CD4-positive, alpha-beta T cell treated with Interleukin-17A for 4 hours (primary cell): ENCODE measurements around the gene COX6B1.
A peak's percentile ranks its signal among the peaks of the same experiment; 100 is the strongest.
"Not testable (repeated sequence)": the region's sequence is repeated elsewhere in the genome, so short reads cannot be mapped to it uniquely, and the experiment has no call there.

ENCODE experiments used
- DNase-seq: peaks from one replicate; pipeline ENCODE4 v3.0.0-alpha.2; 2020; ENCODE audit warnings: mixed read lengths

COX6B1 gene

DNA sequence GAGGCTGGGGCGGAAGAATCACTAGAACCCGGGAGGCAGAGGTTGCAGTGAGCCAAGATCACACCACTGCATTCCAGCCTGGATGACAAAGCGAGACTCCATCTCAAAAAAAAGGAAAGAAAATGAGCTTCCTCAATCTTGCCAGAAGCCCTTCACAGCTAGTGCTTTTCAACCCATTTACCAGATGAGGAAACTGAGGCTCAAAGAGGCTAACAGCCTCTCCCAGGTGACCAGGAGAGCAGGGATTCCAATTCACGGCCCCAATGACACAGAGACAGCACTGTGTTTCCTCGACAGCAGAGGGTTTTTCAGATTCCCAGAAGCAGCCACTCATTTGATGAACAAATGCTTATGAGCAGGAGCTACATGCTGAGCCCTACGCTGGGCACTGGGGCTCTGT is 21.4 kb downstream of the COX6B1 start:
- DNase-seq = no peak

DNA sequence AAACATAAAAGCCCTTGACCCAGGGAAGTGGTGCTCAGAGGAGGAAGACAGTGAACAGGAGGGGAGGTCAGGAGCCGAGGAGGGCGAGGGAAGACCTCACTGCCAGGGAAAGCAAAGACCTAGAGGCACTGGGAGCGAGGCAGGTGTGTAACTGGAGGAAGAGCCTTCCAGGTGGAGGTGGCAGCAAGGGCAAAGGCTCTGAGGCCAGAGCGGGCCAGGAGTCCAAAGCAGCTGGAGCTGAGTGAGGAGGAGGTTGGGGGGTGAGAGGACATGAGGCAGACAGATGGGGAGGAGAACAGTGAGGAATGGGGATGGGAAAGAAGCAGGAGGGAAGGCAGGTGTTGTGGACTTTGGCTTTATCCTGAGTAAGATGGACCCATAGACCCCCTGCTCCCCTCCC is 21.9 kb downstream of the COX6B1 start:
- no peak for DNase-seq

DNA sequence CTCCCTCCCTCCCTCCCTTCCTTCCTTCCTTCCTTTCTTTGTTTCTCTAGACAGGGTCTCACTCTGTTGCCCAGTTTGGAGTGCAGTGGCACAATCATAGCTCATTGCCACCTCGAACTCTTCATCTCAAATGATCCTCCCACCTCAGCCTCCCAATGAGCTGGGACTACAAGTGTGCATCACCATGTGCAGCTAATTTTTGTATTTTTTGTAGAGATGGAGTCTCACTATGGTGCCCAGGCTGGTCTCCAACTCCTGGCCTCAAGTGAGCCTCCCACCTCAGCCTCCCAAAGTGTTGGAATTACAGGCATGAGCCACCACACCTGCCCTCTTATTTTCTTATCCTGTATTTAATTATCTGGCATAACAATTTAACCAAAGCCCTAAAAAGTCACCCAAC is 22.6 kb downstream of the COX6B1 start:
- DNase-seq = no peak

GRCh38 chr19:35671818-35672217 is 23.7 kb downstream of the COX6B1 start:
- DNase-seq = no peak

GRCh38 chr19:35673121-35673804 is 25.1 kb downstream of the COX6B1 start:
- peak; percentile 48 for DNase-seq

DNA sequence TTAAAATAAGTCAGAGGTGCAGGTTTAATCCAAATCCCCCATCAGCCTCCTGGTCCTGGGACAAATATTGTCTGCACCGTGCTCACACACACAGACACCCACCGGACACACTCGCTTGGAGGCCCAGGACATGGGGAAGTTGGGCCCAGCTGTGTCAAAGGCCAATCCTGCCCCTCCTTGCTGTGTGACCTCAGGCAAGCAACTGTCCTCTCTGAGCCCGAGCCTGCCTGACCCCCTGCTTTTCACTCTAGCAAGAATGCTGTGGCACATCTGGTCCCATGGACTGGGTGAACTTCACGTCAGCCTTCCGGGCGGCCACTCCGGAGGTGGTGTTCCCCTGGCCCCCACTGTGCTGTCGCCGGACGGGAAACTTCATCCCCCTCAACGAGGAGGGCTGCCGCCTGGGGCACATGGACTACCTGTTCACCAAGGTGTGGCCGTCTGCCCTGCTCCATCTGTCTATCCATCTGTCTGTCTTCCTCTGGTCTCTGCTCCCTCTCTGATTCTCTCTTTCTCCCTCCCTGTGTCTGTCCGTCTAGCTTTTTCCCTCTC is 27.5 kb downstream of the COX6B1 start:
- no peak for DNase-seq

- DNase-seq = no peak
Measured at GRCh38 chr19:35689836-35690235, 41.7 kb downstream of the COX6B1 start.

- DNase-seq = not testable (repeated sequence)
Measured at GRCh38 chr19:35691106-35691505, 43.0 kb downstream of the COX6B1 start.

- no peak for DNase-seq
Measured at GRCh38 chr19:35692010-35692409, 43.9 kb downstream of the COX6B1 start.

- no peak for DNase-seq
Measured at GRCh38 chr19:35693422-35693821, 45.3 kb downstream of the COX6B1 start.

GRCh38 chr19:35693835-35694599 is 45.9 kb downstream of the COX6B1 start:
- peak; percentile 93 for DNase-seq

GRCh38 chr19:35695895-35696422 is 47.8 kb downstream of the COX6B1 start:
- DNase-seq = no peak

GRCh38 chr19:35696835-35697234 is 48.7 kb downstream of the COX6B1 start:
- DNase-seq = no peak

- peak; percentile 92 for DNase-seq
Measured at GRCh38 chr19:35702223-35703012, 54.3 kb downstream of the COX6B1 start.

- no peak for DNase-seq
Measured at GRCh38 chr19:35703343-35703742, 55.2 kb downstream of the COX6B1 start.

DNA sequence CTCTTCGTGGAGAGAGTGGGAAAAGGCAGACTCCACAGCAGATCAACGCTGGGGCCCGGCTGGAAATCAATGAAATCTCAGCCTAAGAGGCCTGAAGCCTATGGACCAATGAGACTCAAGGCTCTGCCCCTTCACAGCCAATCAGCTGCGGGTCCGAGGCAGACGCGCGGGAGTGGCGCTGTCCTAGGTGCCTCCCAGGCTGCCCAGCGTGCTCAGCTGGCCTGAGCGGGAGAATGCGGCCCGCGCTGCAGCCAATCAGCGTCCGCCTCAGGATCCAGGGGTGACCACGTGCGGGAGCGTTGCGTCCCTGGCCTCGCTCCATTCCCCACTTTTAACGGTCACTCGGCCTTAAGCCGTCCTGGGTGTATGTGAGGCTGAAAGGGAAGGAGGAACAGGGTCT is 56.1 kb downstream of the COX6B1 start, which contains the start of gene ZBTB32:
ZBTB32 (plus strand) TSS at position 341 of the 400 bp plus-strand sequence. CDS start 10,069 bp downstream, outside the sequence.
- DNase-seq = no peak
